Cardiac muscle cell (in vitro differentiated cells and primary cell): ENCODE measurements around the gene SGPP2. TPM values are rescaled to one million over a fixed set of nuclear protein-coding genes. Genes with fewer than 3 reads are reported as not detected.
"Not testable (repeated sequence)": the region's sequence is repeated elsewhere in the genome, so short reads cannot be mapped to it uniquely, and the experiment has no call there.

ENCODE experiments used
- DNase-seq, 2 donors: peaks; one replicate each; pipeline versions ENCODE4 v3.0.0 to v3.0.0-alpha.2; 2010 to 2017; ENCODE audit warnings: low read depth in 1 of 2, low spot score in 1 of 2
- H3K27ac ChIP-seq: fragments of 200-600 bp; sonication (generic); 2 replicates; pipeline ENCODE4 v1.5.1; 2016
- H3K27me3 ChIP-seq: fragments of 200-600 bp; sonication (generic); 2 replicates; pipeline ENCODE4 v1.6.0; 2016; ENCODE audit warnings: control low read depth
- H3K36me3 ChIP-seq: fragments of 200-600 bp; sonication (generic); 2 replicates; pipeline ENCODE4 v1.5.1; 2016; ENCODE audit warnings: control low read depth
- H3K4me1 ChIP-seq: fragments of 200-600 bp; sonication (generic); 2 replicates; pipeline ENCODE4 v1.8.1; 2017; ENCODE audit warnings: low read depth, mild to moderate bottlenecking, mixed run types
- H3K4me3 ChIP-seq: fragments of 200-600 bp; sonication (generic); 2 replicates; pipeline ENCODE4 v1.5.1; 2016; ENCODE audit warnings: mild to moderate bottlenecking
- H3K9me3 ChIP-seq: fragments of 200-600 bp; sonication (generic); 2 replicates; pipeline ENCODE4 v1.5.1; 2017; ENCODE audit warnings: low read depth, mild to moderate bottlenecking, control low read depth
- polyA plus RNA-seq: library from polyadenylated mRNA; unstranded; fragments of >200 nt; fragmentation: Nextera tagmentation; extraction: Ambion mirVana; gene quantifications from 2 replicates; pipeline ENCODE4 v1.2.1, GENCODE V29; 2016
- total RNA-seq: library from RNA; depleted of rRNA; stranded (reverse); fragments of >200 nt; gene quantifications from 2 replicates; pipeline ENCODE4 v1.2.3, GENCODE V29; 2016
- TF ChIP-seq, protein P1 (sequence below): IDR thresholded peaks from 2 replicates; pipeline ENCODE4 v1.5.1; 2012; ENCODE audit warnings: low read depth, mild to moderate bottlenecking, low read length

The SGPP2 gene
- total and polyA plus RNA-seq, 2 experiments from 2014 or later: 11.6 to 44.6 TPM

DNA sequence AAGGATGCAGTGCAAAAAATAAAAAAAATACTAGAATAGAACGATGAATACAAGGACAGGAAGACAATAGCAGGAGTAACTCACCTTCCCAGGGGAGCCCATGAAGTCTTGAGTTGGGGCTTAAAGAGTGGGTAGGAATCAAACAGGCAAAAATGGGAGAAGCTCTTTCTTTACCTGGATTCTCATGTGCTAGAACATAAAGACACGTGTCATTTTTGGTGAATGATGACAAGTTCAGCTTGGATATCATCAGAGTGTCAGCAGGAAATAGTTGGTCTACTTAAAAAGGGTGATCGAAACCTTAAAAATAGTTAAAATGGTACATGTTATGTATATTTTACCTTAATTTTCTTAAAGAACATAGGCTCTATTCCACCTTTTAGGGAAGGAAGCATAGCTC is 5.7 kb downstream of the SGPP2 start:
- TF ChIP-seq, protein P1, sequence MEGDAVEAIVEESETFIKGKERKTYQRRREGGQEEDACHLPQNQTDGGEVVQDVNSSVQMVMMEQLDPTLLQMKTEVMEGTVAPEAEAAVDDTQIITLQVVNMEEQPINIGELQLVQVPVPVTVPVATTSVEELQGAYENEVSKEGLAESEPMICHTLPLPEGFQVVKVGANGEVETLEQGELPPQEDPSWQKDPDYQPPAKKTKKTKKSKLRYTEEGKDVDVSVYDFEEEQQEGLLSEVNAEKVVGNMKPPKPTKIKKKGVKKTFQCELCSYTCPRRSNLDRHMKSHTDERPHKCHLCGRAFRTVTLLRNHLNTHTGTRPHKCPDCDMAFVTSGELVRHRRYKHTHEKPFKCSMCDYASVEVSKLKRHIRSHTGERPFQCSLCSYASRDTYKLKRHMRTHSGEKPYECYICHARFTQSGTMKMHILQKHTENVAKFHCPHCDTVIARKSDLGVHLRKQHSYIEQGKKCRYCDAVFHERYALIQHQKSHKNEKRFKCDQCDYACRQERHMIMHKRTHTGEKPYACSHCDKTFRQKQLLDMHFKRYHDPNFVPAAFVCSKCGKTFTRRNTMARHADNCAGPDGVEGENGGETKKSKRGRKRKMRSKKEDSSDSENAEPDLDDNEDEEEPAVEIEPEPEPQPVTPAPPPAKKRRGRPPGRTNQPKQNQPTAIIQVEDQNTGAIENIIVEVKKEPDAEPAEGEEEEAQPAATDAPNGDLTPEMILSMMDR: no peak
- Histone ChIP-seq H3K4me1 (peaks cover 45% of the 10 kb centered on the region), H3K27ac (no peak overlapping the region), H3K9me3 (no peaks in the 10 kb centered on the region), H3K27me3 (peaks cover 3% of the 10 kb centered on the region), H3K4me3 (no peak overlapping the region), H3K36me3 (no peaks in the 10 kb centered on the region)
- DNase-seq: no peak

DNA sequence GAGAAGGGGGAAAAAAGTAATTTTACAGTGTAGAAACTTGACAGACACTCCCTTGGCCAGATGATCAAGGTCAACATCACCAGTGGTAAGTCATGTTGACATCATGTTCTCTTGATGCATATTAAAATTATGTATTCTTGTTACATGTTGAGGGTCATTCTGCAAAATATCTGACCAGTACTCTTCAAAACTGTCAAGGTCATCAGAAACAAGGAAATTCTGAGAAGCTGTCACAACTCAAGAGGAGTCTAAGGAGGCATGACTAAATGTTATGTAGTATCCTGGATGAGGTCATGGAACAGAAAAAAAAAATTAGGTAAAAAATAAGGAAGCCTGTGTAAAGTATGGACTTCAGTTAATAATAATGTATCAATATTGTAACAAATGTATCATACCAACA is 6.3 kb downstream of the SGPP2 start:
- no peaks in the 10 kb centered on the region for H3K27me3 ChIP-seq
- TF ChIP-seq, protein P1: no peak
- H3K36me3 ChIP-seq: no peaks in the 10 kb centered on the region
- no peaks in the 10 kb centered on the region for H3K9me3 ChIP-seq
- no peak for DNase-seq
- no peak overlapping the region for H3K27ac ChIP-seq
- peaks cover 41% of the 10 kb centered on the region for H3K4me1 ChIP-seq
- H3K4me3 ChIP-seq: no peak overlapping the region

DNA sequence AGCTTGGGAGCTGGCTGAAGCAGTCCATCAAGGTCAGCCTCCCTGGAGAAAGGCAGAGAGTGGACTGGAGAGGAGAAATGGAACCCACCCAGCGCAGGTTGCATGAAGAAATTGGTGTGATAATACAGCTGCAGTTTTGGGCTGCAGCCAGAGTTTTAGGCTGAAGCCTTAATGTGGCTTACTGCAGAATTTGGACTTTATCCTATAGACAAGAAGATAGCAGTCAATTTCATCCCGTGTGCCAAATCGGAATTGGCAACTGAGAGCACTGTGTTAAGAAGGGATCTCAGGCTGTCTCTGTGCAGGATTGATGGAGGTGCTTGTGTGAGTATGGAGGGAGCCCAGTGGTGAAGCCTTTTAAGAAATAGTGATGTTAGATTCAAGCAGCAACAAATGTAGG is 7.5 kb downstream of the SGPP2 start:
- TF ChIP-seq, protein P1: no peak
- DNase-seq: no peak
- no peaks in the 10 kb centered on the region for H3K27me3 ChIP-seq
- H3K27ac ChIP-seq: no peak overlapping the region
- H3K9me3 ChIP-seq: no peaks in the 10 kb centered on the region
- no peaks in the 10 kb centered on the region for H3K36me3 ChIP-seq
- H3K4me1 ChIP-seq: peaks cover 30% of the 10 kb centered on the region
- no peak overlapping the region for H3K4me3 ChIP-seq

DNA sequence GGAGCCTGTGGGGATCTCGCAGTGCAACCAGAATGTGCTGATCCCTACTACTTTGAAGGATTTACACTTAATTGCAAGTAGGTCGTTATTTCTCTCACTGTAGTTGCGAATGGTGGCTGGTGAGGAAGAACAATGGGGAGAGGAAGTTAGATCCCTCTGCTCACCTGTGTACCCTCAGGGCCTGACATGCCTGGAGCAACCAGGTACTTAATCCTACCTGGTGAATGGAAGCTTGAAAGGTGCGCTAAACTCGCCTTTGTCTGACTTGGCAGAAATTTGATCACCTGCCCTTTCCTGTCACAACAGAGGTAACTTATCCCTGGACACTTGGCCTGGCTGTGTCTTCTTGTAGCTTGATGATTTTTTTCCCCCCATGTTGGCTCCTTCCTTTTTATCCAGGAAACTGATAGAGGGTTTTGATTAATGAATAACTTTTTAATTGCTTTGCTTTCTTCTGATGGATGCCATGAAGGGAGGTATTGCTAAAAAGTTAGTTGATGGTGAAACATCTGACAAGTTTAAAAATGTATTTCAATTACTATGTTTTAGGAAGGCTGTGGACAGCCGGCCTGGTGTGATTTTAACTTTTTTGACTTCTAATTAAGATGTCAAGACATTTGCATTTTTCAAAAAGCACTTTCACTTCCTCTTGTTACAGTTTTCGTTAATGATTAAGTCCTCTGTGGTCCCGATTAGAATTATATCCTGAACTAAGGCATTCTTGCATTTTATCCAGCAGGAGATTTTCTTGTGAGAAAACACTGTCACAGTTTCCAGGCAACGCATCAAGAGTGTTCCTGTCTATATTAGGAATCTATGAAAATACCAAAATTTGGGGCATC is 9.2 kb downstream of the SGPP2 start:
- Histone ChIP-seq H3K27ac (peak overlapping the region; percentile 42), H3K4me1 (peaks cover 13% of the 10 kb centered on the region), H3K4me3 (no peak overlapping the region), H3K9me3 (no peaks in the 10 kb centered on the region), H3K27me3 (no peaks in the 10 kb centered on the region), H3K36me3 (no peaks in the 10 kb centered on the region)
- DNase-seq: no peak
- TF ChIP-seq, protein P1: no peak

DNA sequence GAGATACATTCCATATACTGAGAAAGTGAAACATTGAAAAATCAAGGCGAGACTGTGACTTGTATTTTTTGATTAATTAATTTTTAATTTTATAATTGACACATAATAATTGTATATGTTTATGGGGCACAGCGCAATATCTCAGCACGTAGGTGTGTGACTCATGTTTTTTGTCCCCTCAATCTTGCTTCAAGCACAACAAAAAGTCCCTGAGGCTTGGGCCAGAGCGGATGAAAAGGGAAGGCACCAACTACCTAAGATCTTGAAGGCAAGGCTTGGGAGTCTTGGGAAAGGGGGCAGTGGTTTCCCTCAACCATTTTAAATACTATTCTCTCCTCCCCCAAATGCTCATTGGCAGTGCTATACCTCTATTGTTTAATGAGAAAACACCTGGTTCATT is 9.9 kb downstream of the SGPP2 start:
- Histone ChIP-seq H3K27ac (no peak overlapping the region), H3K4me1 (peaks cover 13% of the 10 kb centered on the region), H3K4me3 (no peak overlapping the region), H3K9me3 (no peaks in the 10 kb centered on the region), H3K36me3 (no peaks in the 10 kb centered on the region), H3K27me3 (no peaks in the 10 kb centered on the region)
- no peak for DNase-seq
- TF ChIP-seq, protein P1: no peak

DNA sequence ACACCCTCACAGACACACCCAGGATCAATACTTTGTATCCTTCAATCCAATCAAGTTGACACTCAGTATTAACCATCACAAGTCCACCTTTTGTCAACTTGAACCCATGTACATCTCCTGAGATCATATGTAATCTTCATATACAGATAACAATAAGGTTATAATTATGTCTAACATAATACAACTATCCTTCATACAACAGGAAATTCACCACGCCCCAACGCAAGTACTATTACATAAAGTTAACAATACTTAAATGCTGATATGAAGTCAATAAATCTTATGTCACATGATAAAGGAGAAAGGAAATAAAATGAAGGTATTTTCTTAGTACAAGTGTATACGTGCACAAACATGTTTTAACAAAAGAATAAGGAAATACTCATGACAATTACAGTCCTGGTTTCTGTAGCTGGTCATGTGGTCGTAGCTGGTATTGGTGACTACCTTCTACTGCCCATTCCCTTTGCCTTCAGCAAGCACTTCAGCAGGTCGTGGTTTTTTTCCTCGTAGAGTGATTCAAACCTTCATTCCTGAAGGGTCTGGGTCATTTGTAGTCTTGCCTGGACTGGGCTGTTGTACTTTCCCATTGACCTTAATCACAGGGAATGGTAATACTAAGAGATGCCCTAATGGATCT is 11.2 kb downstream of the SGPP2 start:
- not testable (repeated sequence) for H3K27ac ChIP-seq, DNase-seq, H3K36me3 ChIP-seq, H3K27me3 ChIP-seq, H3K4me3 ChIP-seq, H3K9me3 ChIP-seq
- peaks cover 16% of the 10 kb centered on the region for H3K4me1 ChIP-seq
